Dendritic cell treated with granulocyte-macrophage colony-stimulating factor and Interleukin-4, amounts not matched to agents 40 ng/mL and 50 ng/mL, for 4 days (primary cell): ENCODE measurements around the gene GPC6.
"Not testable (repeated sequence)": the region's sequence is repeated elsewhere in the genome, so short reads cannot be mapped to it uniquely, and the experiment has no call there.

Experiments used
- H3K27ac Mint-ChIP-seq: one replicate; pipeline ENCODE4 v1.8.0; 2022; ENCODE audit warnings: mild to moderate bottlenecking, mixed read lengths
- H3K27me3 Mint-ChIP-seq: one replicate; pipeline ENCODE4 v1.8.0; 2022; ENCODE audit warnings: mild to moderate bottlenecking, mixed read lengths
- H3K36me3 Mint-ChIP-seq: one replicate; pipeline ENCODE4 v1.8.0; 2022; ENCODE audit warnings: low read depth, mixed read lengths
- H3K4me1 Mint-ChIP-seq: one replicate; pipeline ENCODE4 v1.8.0; 2022; ENCODE audit warnings: low read depth, mixed read lengths
- H3K4me3 Mint-ChIP-seq: one replicate; pipeline ENCODE4 v1.8.0; 2022; ENCODE audit warnings: mild to moderate bottlenecking, moderate library complexity, mixed read lengths
- H3K9me3 Mint-ChIP-seq: one replicate; pipeline ENCODE4 v1.8.0; 2022; ENCODE audit warnings: mixed read lengths
- intact Hi-C: fragments of 100-400 bp; cut with micrococcal nuclease; formaldehyde crosslinking; loops from one replicate; pipeline ENCODE4 v1.15.0; 2022

The GPC6 gene

GRCh38 chr13:94331281-94331680 is 1104.7 kb downstream of the GPC6 start:
- H3K4me1 Mint-ChIP-seq, result peaks cover 17% of the 10 kb centered on the region
- H3K36me3 Mint-ChIP-seq, result no peaks in the 10 kb centered on the region
- no peak overlapping the region for H3K27ac Mint-ChIP-seq
- intact Hi-C loops, result no loop called here
- no peaks in the 10 kb centered on the region for H3K9me3 Mint-ChIP-seq
- H3K4me3 Mint-ChIP-seq, result no peak overlapping the region
- no peaks in the 10 kb centered on the region for H3K27me3 Mint-ChIP-seq

- Mint-ChIP-seq H3K27ac (no peak overlapping the region), H3K27me3 (no peaks in the 10 kb centered on the region), H3K36me3 (no peaks in the 10 kb centered on the region), H3K9me3 (no peaks in the 10 kb centered on the region), H3K4me3 (no peak overlapping the region), H3K4me1 (peaks cover 11% of the 10 kb centered on the region)
- intact Hi-C loops, result no loop called here
These were observed 1105.9 kb downstream of the GPC6 start for GRCh38 chr13:94332359-94333096.

GRCh38 chr13:94333131-94333820 is 1106.7 kb downstream of the GPC6 start:
- no peaks in the 10 kb centered on the region for H3K27me3 Mint-ChIP-seq
- intact Hi-C loops, result no loop called here
- peaks cover 11% of the 10 kb centered on the region for H3K4me1 Mint-ChIP-seq
- no peak overlapping the region for H3K4me3 Mint-ChIP-seq
- H3K36me3 Mint-ChIP-seq, result no peaks in the 10 kb centered on the region
- H3K9me3 Mint-ChIP-seq, result no peaks in the 10 kb centered on the region
- no peak overlapping the region for H3K27ac Mint-ChIP-seq

- no peaks in the 10 kb centered on the region for H3K27me3 Mint-ChIP-seq
- no peaks in the 10 kb centered on the region for H3K4me1 Mint-ChIP-seq
- no peak overlapping the region for H3K4me3 Mint-ChIP-seq
- H3K9me3 Mint-ChIP-seq, result no peaks in the 10 kb centered on the region
- H3K27ac Mint-ChIP-seq, result no peak overlapping the region
- H3K36me3 Mint-ChIP-seq, result no peaks in the 10 kb centered on the region
- intact Hi-C loops, result no loop called here
These were observed 1109.3 kb downstream of the GPC6 start for GRCh38 chr13:94335761-94336526.

GRCh38 chr13:94339116-94339687 is 1112.6 kb downstream of the GPC6 start:
- no peaks in the 10 kb centered on the region for H3K36me3 Mint-ChIP-seq
- no peaks in the 10 kb centered on the region for H3K27me3 Mint-ChIP-seq
- intact Hi-C loops, result no loop called here

GRCh38 chr13:94342436-94343242 is 1116.0 kb downstream of the GPC6 start:
- H3K27ac Mint-ChIP-seq, result no peak overlapping the region
- H3K4me3 Mint-ChIP-seq, result no peak overlapping the region
- intact Hi-C loops, result no loop called here

More at GRCh38 chr13:94339116-94339687, 1112.6 kb downstream of the GPC6 start:
- Mint-ChIP-seq H3K4me3 (no peak overlapping the region), H3K4me1 (no peaks in the 10 kb centered on the region), H3K27ac (no peak overlapping the region), H3K9me3 (no peaks in the 10 kb centered on the region)

GRCh38 chr13:94343243-94343585 is 1116.6 kb downstream of the GPC6 start:
- Mint-ChIP-seq H3K27me3 (no peaks in the 10 kb centered on the region), H3K36me3 (no peaks in the 10 kb centered on the region), H3K27ac (no peak overlapping the region), H3K9me3 (no peaks in the 10 kb centered on the region), H3K4me1 (no peaks in the 10 kb centered on the region), H3K4me3 (no peak overlapping the region)
- intact Hi-C loops, result no loop called here

More at GRCh38 chr13:94342436-94343242, 1116.0 kb downstream of the GPC6 start:
- H3K36me3 Mint-ChIP-seq, result no peaks in the 10 kb centered on the region
- H3K4me1 Mint-ChIP-seq, result no peaks in the 10 kb centered on the region
- H3K9me3 Mint-ChIP-seq, result no peaks in the 10 kb centered on the region
- H3K27me3 Mint-ChIP-seq, result no peaks in the 10 kb centered on the region

- H3K36me3 Mint-ChIP-seq, H3K27ac Mint-ChIP-seq, H3K27me3 Mint-ChIP-seq, H3K4me1 Mint-ChIP-seq, H3K4me3 Mint-ChIP-seq, intact Hi-C loops, H3K9me3 Mint-ChIP-seq: not testable (repeated sequence)
These were observed 1117.1 kb downstream of the GPC6 start for GRCh38 chr13:94343687-94344086.

GRCh38 chr13:94344126-94344818 is 1117.7 kb downstream of the GPC6 start:
- intact Hi-C loops, result no loop called here
- Mint-ChIP-seq H3K27me3 (no peaks in the 10 kb centered on the region), H3K4me1 (no peaks in the 10 kb centered on the region), H3K9me3 (no peaks in the 10 kb centered on the region), H3K4me3 (no peak overlapping the region), H3K27ac (no peak overlapping the region), H3K36me3 (no peaks in the 10 kb centered on the region)

- no peak overlapping the region for H3K27ac Mint-ChIP-seq
These were observed 1119.0 kb downstream of the GPC6 start for GRCh38 chr13:94345374-94346195.

GRCh38 chr13:94346261-94347019 is 1119.8 kb downstream of the GPC6 start:
- Mint-ChIP-seq H3K27ac (no peak overlapping the region), H3K36me3 (no peaks in the 10 kb centered on the region), H3K4me1 (peaks cover under 1% of the 10 kb centered on the region), H3K4me3 (no peak overlapping the region), H3K27me3 (no peaks in the 10 kb centered on the region), H3K9me3 (no peaks in the 10 kb centered on the region)
- intact Hi-C loops, result no loop called here

More at GRCh38 chr13:94345374-94346195, 1119.0 kb downstream of the GPC6 start:
- Mint-ChIP-seq H3K36me3 (no peaks in the 10 kb centered on the region), H3K4me1 (no peaks in the 10 kb centered on the region), H3K4me3 (no peak overlapping the region), H3K27me3 (no peaks in the 10 kb centered on the region), H3K9me3 (no peaks in the 10 kb centered on the region)
- intact Hi-C loops, result no loop called here
